Measurements from ENCODE around the gene UBE2N. TPM values are rescaled to one million over a fixed set of nuclear protein-coding genes. Genes with fewer than 3 reads are reported as not detected.

UBE2N gene
- total and polyA plus RNA-seq, 10 of the 15 experiments (the other 5 are each of a cell fraction or from before 2014, with no cell fraction given), result 243 to 945 (median 443) TPM

GRCh38 chr12:93461503-93461902 is 19.8 kb upstream of the UBE2N start:
- WGBS (ENCODE audit: insufficient coverage, insufficient replicate concordance, low lambda C conversion rate, missing lambda C conversion rate), result 91% methylated on average over 3 of the region's 3 CpGs
- Histone ChIP-seq H3K4me3 (no peak overlapping the region), H3K4me2 (ENCODE audit: control insufficient read depth, insufficient read depth) (no peak overlapping the region), H3K79me2 (ENCODE audit: control insufficient read depth, insufficient read depth, low read length) (no peaks in the 10 kb centered on the region), H3K27me3 (replicated peaks in 1 of 2; ENCODE audit: control insufficient read depth in 2 of 2, insufficient read depth in 2 of 2, low read length in 1 of 2) (no peaks in the 10 kb centered on the region), H3K4me1 (ENCODE audit: control insufficient read depth, insufficient read depth, low read length) (no peaks in the 10 kb centered on the region), H3K36me3 (ENCODE audit: control insufficient read depth in 2 of 2, insufficient read depth in 2 of 2, low read length in 1 of 2) (no peaks in the 10 kb centered on the region), H3K9ac (ENCODE audit: control insufficient read depth, insufficient read depth, low read length) (no peak overlapping the region), H2AFZ (ENCODE audit: control insufficient read depth, low read depth, low read length) (no peak overlapping the region), H3K27ac (ENCODE audit: control insufficient read depth, insufficient read depth) (no peak overlapping the region), H4K20me1 (ENCODE audit: control insufficient read depth, insufficient read depth) (no peaks in the 10 kb centered on the region), H3K9me3 (replicated peaks; ENCODE audit: control insufficient read depth, insufficient read depth, low read length) (no peaks in the 10 kb centered on the region)
- TF ChIP-seq ZNF622 (IDR thresholded peaks at IDR 0.05) (no peak), CHD1 (IDR thresholded peaks at IDR 0.05; ENCODE audit: low read depth, low read length) (no peak), SUPT20H (IDR thresholded peaks at IDR 0.05; ENCODE audit: borderline replicate concordance, control insufficient read depth, low read depth, low read length) (no peak)
- in situ Hi-C loops (cut with MboI) (no loop called here), intact Hi-C loops (cut with micrococcal nuclease; ENCODE audit: unreplicated experiment) (no loop called here)
- no TSS peak for BruUV-seq (replicated peaks)
- no peak for DNase-seq (ENCODE audit: low read depth, low spot score)
- ATAC-seq, result no peak
- CTCF ChIA-PET, result no interaction called here
- POLR2A ChIA-PET, result no interaction called here
- no peak for FAIRE-seq
- SMC1A ChIA-PET (ENCODE audit: uncharacterized antibody, unreplicated experiment), result no interaction called here
- RAD21 ChIA-PET (ENCODE audit: unreplicated experiment), result no interaction called here

GRCh38 chr12:93460902-93461301 is 19.2 kb upstream of the UBE2N start:
- ChIA-PET SMC1A (ENCODE audit: uncharacterized antibody, unreplicated experiment) (interaction anchor here (1.0 kb wide), 1 partner anchor 41 kb away, joined by 3 read pairs; no protein-coding TSS in a partner anchor), CTCF (interaction anchor here (0.7 kb wide), 1 partner anchor 36 kb away, joined by 3 read pairs; no protein-coding TSS in a partner anchor), POLR2A (interaction anchor here (0.6 kb wide), 1 partner anchor 9 kb away, joined by 3 read pairs; no protein-coding TSS in a partner anchor), RAD21 (ENCODE audit: unreplicated experiment) (no interaction called here)
- DNase-seq (ENCODE audit: low read depth, low spot score), result no peak
- H2AFZ ChIP-seq (ENCODE audit: control insufficient read depth, low read depth, low read length), result no peak overlapping the region
- no peak for FAIRE-seq
- H3K9me3 ChIP-seq (replicated peaks; ENCODE audit: control insufficient read depth, insufficient read depth, low read length), result no peaks in the 10 kb centered on the region
- no peaks in the 10 kb centered on the region for H3K36me3 ChIP-seq (ENCODE audit: control insufficient read depth in 2 of 2, insufficient read depth in 2 of 2, low read length in 1 of 2)
- no peak overlapping the region for H3K27ac ChIP-seq (ENCODE audit: control insufficient read depth, insufficient read depth)
- no TSS peak for BruUV-seq (replicated peaks)
- no peak overlapping the region for H3K4me3 ChIP-seq
- WGBS (ENCODE audit: insufficient coverage, insufficient replicate concordance, low lambda C conversion rate, missing lambda C conversion rate), result 37% methylated on average over 7 of the region's 7 CpGs
- intact Hi-C loops (cut with micrococcal nuclease; ENCODE audit: unreplicated experiment) (no loop called here), in situ Hi-C loops (cut with MboI) (no loop called here)
- no peaks in the 10 kb centered on the region for H4K20me1 ChIP-seq (ENCODE audit: control insufficient read depth, insufficient read depth)
- H3K79me2 ChIP-seq (ENCODE audit: control insufficient read depth, insufficient read depth, low read length), result no peaks in the 10 kb centered on the region
- H3K4me2 ChIP-seq (ENCODE audit: control insufficient read depth, insufficient read depth), result no peak overlapping the region
- ATAC-seq, result no peak
- no peaks in the 10 kb centered on the region for H3K4me1 ChIP-seq (ENCODE audit: control insufficient read depth, insufficient read depth, low read length)
- H3K27me3 ChIP-seq (replicated peaks in 1 of 2; ENCODE audit: control insufficient read depth in 2 of 2, insufficient read depth in 2 of 2, low read length in 1 of 2), result no peaks in the 10 kb centered on the region
- no peak overlapping the region for H3K9ac ChIP-seq (ENCODE audit: control insufficient read depth, insufficient read depth, low read length)
- TF ChIP-seq POLR2AphosphoS2 (IDR thresholded peaks at IDR 0.05; ENCODE audit: low read depth, low read length), result no peak
- TF ChIP-seq ZBTB40 (IDR thresholded peaks at IDR 0.05; ENCODE audit: borderline replicate concordance), result no peak
- TF ChIP-seq E2F4 (IDR thresholded peaks at IDR 0.05; ENCODE audit: low read depth, low read length), result no peak
- no peak for TF ChIP-seq CBX5 (IDR thresholded peaks at IDR 0.05; ENCODE audit: low read depth)
- no peak for TF ChIP-seq RAD51 (IDR thresholded peaks at IDR 0.05)
- no peak for TF ChIP-seq POU2F2 (IDR thresholded peaks at IDR 0.05; ENCODE audit: borderline replicate concordance, low read depth, low read length)
- no peak for TF ChIP-seq NR2F1 (conservative IDR thresholded peaks at IDR 0.05)
- no peak for TF ChIP-seq BACH1 (IDR thresholded peaks at IDR 0.05; ENCODE audit: borderline replicate concordance)
- TF ChIP-seq HDGF (IDR thresholded peaks at IDR 0.05), result no peak
- no peak for TF ChIP-seq STAT1 (conservative IDR thresholded peaks at IDR 0.05)
- TF ChIP-seq FOXM1 (IDR thresholded peaks at IDR 0.05; ENCODE audit: low read depth, low read length), result no peak
- TF ChIP-seq MEF2B (IDR thresholded peaks at IDR 0.05; ENCODE audit: partially characterized antibody, poor library complexity, severe bottlenecking), result no peak
